ENCODE data around the gene CELF2.

GRCh38 chr10:11043446-11044127, 25.9 kb downstream of the CELF2 start:
- TF ChIP-seq EZH2 (IDR thresholded peaks at IDR 0.05; ENCODE audit: insufficient read depth, poor library complexity, severe bottlenecking), result no peak
- no peak for TF ChIP-seq EZH2phosphoT487 (IDR thresholded peaks at IDR 0.05; ENCODE audit: insufficient read depth, low read depth)

Measured in GM23248 (cell line).